ENCODE measurements around the gene PIK3R1. TPM values are rescaled to one million over a fixed set of nuclear protein-coding genes. Genes with fewer than 3 reads are reported as not detected.

The PIK3R1 gene
- total and polyA plus RNA-seq, 2 experiments from 2014 or later, result 5.9 to 9.8 TPM

DNA sequence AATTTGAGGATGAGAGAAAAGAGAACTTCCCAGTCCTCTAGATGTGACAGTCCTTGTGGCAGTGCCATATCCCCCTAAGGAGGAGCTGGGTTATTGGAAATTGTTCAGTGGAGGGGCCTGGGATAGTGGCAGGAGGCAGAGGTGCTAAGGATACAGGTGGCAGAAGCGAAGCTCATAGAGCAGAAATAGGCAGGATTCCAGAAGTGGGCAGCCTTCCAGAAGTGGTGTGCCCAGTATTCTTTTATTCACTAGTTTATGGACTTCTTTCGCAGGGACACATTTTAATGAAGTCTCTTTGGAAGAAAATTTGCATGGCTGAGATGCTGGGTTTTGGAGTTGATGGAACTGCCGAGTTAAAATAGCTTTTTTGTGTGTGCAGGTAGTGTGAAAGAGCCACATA lies 6.8 kb downstream of the PIK3R1 start (continued):
- TF ChIP-seq EZH2phosphoT487 (IDR thresholded peaks at IDR 0.05; ENCODE audit: unreplicated experiment), result no peak

DNA sequence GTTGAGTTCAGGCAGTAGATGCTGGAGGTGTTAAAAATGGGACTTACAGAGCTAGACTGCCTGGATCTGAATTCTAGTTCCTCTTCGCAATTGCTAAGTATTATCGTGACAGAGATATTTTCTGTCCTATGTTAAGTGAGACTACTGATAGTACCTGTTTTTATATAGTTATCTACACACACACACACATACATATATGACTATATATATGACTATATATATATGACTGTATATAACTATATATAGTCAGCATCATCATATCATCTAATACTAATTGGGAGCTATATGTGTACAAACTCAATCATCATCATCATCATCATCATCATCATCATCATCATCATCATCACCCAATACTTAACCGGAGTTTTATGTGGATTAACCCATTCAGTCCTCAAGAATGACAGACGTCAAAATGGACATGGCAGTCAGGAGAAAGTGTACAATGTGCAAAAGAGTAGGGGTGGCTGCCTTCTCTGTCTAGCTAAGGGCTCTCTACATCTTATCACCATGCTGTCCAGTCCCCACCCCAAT lies 7.3 kb downstream of the PIK3R1 start:
- TF ChIP-seq EZH2phosphoT487 (IDR thresholded peaks at IDR 0.05; ENCODE audit: unreplicated experiment) (no peak), NANOG (IDR thresholded peaks at IDR 0.05; ENCODE audit: borderline replicate concordance) (no peak), ZNF331 (CRISPR knock-in tag; IDR thresholded peaks at IDR 0.05; ENCODE audit: low read depth) (no peak)
- TF ChIP-seq, protein P1, sequence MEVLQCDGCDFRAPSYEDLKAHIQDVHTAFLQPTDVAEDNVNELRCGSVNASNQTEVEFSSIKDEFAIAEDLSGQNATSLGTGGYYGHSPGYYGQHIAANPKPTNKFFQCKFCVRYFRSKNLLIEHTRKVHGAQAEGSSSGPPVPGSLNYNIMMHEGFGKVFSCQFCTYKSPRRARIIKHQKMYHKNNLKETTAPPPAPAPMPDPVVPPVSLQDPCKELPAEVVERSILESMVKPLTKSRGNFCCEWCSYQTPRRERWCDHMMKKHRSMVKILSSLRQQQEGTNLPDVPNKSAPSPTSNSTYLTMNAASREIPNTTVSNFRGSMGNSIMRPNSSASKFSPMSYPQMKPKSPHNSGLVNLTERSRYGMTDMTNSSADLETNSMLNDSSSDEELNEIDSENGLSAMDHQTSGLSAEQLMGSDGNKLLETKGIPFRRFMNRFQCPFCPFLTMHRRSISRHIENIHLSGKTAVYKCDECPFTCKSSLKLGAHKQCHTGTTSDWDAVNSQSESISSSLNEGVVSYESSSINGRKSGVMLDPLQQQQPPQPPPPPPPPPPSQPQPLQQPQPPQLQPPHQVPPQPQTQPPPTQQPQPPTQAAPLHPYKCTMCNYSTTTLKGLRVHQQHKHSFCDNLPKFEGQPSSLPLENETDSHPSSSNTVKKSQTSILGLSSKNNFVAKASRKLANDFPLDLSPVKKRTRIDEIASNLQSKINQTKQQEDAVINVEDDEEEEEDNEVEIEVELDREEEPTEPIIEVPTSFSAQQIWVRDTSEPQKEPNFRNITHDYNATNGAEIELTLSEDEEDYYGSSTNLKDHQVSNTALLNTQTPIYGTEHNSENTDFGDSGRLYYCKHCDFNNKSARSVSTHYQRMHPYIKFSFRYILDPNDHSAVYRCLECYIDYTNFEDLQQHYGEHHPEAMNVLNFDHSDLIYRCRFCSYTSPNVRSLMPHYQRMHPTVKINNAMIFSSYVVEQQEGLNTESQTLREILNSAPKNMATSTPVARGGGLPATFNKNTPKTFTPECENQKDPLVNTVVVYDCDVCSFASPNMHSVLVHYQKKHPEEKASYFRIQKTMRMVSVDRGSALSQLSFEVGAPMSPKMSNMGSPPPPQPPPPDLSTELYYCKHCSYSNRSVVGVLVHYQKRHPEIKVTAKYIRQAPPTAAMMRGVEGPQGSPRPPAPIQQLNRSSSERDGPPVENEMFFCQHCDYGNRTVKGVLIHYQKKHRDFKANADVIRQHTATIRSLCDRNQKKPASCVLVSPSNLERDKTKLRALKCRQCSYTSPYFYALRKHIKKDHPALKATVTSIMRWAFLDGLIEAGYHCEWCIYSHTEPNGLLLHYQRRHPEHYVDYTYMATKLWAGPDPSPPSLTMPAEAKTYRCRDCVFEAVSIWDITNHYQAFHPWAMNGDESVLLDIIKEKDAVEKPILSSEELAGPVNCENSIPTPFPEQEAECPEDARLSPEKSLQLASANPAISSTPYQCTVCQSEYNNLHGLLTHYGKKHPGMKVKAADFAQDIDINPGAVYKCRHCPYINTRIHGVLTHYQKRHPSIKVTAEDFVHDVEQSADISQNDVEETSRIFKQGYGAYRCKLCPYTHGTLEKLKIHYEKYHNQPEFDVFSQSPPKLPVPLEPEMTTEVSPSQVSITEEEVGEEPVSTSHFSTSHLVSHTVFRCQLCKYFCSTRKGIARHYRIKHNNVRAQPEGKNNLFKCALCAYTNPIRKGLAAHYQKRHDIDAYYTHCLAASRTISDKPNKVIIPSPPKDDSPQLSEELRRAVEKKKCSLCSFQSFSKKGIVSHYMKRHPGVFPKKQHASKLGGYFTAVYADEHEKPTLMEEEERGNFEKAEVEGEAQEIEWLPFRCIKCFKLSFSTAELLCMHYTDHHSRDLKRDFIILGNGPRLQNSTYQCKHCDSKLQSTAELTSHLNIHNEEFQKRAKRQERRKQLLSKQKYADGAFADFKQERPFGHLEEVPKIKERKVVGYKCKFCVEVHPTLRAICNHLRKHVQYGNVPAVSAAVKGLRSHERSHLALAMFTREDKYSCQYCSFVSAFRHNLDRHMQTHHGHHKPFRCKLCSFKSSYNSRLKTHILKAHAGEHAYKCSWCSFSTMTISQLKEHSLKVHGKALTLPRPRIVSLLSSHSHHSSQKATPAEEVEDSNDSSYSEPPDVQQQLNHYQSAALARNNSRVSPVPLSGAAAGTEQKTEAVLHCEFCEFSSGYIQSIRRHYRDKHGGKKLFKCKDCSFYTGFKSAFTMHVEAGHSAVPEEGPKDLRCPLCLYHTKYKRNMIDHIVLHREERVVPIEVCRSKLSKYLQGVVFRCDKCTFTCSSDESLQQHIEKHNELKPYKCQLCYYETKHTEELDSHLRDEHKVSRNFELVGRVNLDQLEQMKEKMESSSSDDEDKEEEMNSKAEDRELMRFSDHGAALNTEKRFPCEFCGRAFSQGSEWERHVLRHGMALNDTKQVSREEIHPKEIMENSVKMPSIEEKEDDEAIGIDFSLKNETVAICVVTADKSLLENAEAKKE (CRISPR knock-in tag; IDR thresholded peaks at IDR 0.05), result no peak
- TF ChIP-seq, protein P2, sequence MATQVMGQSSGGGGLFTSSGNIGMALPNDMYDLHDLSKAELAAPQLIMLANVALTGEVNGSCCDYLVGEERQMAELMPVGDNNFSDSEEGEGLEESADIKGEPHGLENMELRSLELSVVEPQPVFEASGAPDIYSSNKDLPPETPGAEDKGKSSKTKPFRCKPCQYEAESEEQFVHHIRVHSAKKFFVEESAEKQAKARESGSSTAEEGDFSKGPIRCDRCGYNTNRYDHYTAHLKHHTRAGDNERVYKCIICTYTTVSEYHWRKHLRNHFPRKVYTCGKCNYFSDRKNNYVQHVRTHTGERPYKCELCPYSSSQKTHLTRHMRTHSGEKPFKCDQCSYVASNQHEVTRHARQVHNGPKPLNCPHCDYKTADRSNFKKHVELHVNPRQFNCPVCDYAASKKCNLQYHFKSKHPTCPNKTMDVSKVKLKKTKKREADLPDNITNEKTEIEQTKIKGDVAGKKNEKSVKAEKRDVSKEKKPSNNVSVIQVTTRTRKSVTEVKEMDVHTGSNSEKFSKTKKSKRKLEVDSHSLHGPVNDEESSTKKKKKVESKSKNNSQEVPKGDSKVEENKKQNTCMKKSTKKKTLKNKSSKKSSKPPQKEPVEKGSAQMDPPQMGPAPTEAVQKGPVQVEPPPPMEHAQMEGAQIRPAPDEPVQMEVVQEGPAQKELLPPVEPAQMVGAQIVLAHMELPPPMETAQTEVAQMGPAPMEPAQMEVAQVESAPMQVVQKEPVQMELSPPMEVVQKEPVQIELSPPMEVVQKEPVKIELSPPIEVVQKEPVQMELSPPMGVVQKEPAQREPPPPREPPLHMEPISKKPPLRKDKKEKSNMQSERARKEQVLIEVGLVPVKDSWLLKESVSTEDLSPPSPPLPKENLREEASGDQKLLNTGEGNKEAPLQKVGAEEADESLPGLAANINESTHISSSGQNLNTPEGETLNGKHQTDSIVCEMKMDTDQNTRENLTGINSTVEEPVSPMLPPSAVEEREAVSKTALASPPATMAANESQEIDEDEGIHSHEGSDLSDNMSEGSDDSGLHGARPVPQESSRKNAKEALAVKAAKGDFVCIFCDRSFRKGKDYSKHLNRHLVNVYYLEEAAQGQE (IDR thresholded peaks at IDR 0.05; ENCODE audit: unreplicated experiment), result no peak
- TF ChIP-seq, protein P3, sequence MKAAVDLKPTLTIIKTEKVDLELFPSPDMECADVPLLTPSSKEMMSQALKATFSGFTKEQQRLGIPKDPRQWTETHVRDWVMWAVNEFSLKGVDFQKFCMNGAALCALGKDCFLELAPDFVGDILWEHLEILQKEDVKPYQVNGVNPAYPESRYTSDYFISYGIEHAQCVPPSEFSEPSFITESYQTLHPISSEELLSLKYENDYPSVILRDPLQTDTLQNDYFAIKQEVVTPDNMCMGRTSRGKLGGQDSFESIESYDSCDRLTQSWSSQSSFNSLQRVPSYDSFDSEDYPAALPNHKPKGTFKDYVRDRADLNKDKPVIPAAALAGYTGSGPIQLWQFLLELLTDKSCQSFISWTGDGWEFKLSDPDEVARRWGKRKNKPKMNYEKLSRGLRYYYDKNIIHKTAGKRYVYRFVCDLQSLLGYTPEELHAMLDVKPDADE (IDR thresholded peaks at IDR 0.05), result no peak
- H3K9me2 ChIP-seq (ENCODE audit: insufficient read depth), result no peaks in the 10 kb centered on the region
- Mint-ChIP-seq H3K4me1 (no peaks in the 10 kb centered on the region), H3K36me3 (ENCODE audit: low read depth) (peaks cover 2% of the 10 kb centered on the region; the same call in 1 of the 3 replicates), H3K27ac (no peak overlapping the region), H3K9me3 (peaks cover 3% of the 10 kb centered on the region; the same call in 1 of the 3 replicates), H3K4me3 (no peak overlapping the region), H3K27me3 (ENCODE audit: insufficient read depth, low read depth, poor library complexity) (peaks cover 12% of the 10 kb centered on the region)
- peaks cover 32% of the 10 kb centered on the region for H4K20me1 ChIP-seq (replicated peaks; ENCODE audit: insufficient read depth)
- no peak overlapping the region for H3K4me2 ChIP-seq
- H3K27me3 ChIP-seq (ENCODE audit: insufficient read depth), result peaks cover 28% of the 10 kb centered on the region
- H2AFZ ChIP-seq, result no peak overlapping the region
- H3K4me3 ChIP-seq, result no peak overlapping the region
- 0 out of 2 replicates have a peak, but pooled peaks cover 3% of the 10 kb centered on the region for H3K36me3 ChIP-seq (ENCODE audit: insufficient read depth)
- no peak overlapping the region for H3K27ac ChIP-seq (ENCODE audit: low read depth)
- H3K4me1 ChIP-seq (ENCODE audit: insufficient read depth), result no peaks in the 10 kb centered on the region
- ATAC-seq (no peak), DNase-seq (ENCODE audit: low spot score) (no peak)
- H3K79me2 ChIP-seq (replicated peaks; ENCODE audit: insufficient read depth), result peaks cover 32% of the 10 kb centered on the region
- H3F3A ChIP-seq (replicated peaks; ENCODE audit: low read depth), result no peaks in the 10 kb centered on the region
